ENCODE data around the gene EXOG.

GRCh38 chr3:38545983-38546382, 49.8 kb downstream of the EXOG start:
- TF ChIP-seq POLR2A (IDR thresholded peaks at IDR 0.05): no peak
- TF ChIP-seq, protein P1, sequence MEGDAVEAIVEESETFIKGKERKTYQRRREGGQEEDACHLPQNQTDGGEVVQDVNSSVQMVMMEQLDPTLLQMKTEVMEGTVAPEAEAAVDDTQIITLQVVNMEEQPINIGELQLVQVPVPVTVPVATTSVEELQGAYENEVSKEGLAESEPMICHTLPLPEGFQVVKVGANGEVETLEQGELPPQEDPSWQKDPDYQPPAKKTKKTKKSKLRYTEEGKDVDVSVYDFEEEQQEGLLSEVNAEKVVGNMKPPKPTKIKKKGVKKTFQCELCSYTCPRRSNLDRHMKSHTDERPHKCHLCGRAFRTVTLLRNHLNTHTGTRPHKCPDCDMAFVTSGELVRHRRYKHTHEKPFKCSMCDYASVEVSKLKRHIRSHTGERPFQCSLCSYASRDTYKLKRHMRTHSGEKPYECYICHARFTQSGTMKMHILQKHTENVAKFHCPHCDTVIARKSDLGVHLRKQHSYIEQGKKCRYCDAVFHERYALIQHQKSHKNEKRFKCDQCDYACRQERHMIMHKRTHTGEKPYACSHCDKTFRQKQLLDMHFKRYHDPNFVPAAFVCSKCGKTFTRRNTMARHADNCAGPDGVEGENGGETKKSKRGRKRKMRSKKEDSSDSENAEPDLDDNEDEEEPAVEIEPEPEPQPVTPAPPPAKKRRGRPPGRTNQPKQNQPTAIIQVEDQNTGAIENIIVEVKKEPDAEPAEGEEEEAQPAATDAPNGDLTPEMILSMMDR (IDR thresholded peaks at IDR 0.05): no peak
